PC-3 (cell line): ENCODE measurements around the gene DNM1.

Source experiments
- EZH2 ChIP-seq: fragments of 300-600 bp; sonication (generic); IDR thresholded peaks from one replicate; pipeline ENCODE4 v1.6.1; 2017; ENCODE audit warnings: antibody characterized with exemption, mild to moderate bottlenecking, low read length; ENCODE audit not compliant: unreplicated experiment
- TF ChIP-seq, protein P1 (sequence below): fragments of 300-600 bp; sonication (generic); conservative IDR thresholded peaks from 2 replicates; pipeline ENCODE4 v1.5.1; 2017; ENCODE audit warnings: antibody characterized with exemption, low read depth, mild to moderate bottlenecking, low read length

DNA sequence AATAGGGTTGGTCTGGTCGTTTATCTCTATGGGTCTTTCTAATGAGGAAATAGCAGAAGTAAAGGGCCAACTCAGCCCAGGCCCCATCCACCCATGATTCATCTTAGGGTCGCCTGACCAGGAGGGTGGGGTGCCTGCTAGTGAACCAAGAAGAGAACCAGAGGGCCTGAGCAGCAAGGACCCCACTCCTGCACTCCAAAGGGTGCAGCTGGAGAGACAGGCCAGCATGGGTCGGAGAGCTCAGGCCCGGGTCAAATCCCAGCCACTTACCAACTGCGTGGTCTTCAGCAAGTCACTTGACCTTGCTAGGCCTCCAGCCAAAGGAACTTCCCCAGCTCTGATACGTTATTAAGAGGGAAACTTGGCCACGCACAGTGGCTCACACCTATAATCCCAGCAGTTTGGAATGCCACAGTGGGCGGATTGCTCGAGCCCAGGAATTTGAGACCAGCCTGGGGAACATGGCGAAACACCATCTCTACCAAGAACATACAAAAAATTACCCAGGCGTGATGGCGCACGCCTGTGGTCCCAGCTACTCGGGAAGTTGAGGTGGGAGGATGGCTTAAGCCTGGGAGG, 38.8 kb upstream of the DNM1 start:
- TF ChIP-seq, protein P1, sequence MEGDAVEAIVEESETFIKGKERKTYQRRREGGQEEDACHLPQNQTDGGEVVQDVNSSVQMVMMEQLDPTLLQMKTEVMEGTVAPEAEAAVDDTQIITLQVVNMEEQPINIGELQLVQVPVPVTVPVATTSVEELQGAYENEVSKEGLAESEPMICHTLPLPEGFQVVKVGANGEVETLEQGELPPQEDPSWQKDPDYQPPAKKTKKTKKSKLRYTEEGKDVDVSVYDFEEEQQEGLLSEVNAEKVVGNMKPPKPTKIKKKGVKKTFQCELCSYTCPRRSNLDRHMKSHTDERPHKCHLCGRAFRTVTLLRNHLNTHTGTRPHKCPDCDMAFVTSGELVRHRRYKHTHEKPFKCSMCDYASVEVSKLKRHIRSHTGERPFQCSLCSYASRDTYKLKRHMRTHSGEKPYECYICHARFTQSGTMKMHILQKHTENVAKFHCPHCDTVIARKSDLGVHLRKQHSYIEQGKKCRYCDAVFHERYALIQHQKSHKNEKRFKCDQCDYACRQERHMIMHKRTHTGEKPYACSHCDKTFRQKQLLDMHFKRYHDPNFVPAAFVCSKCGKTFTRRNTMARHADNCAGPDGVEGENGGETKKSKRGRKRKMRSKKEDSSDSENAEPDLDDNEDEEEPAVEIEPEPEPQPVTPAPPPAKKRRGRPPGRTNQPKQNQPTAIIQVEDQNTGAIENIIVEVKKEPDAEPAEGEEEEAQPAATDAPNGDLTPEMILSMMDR = no peak
- no peak for TF ChIP-seq EZH2
